Measurements from ENCODE around the gene GALNT3.

GALNT3 gene

GRCh38 chr2:165725421-165725820, 68.6 kb downstream of the GALNT3 start:
- H3K4me3 ChIP-seq (ENCODE audit: low read length) = no peak overlapping the region
- H3K27me3 ChIP-seq (ENCODE audit: insufficient read depth, low read length) = no peaks in the 10 kb centered on the region
- no peaks in the 10 kb centered on the region for H3K36me3 ChIP-seq (ENCODE audit: insufficient read depth, low read length)
- no peaks in the 10 kb centered on the region for H3K4me1 ChIP-seq (ENCODE audit: insufficient read depth, low read length)
- no peak overlapping the region for H3K9ac ChIP-seq (ENCODE audit: low read depth, low read length)
- no peak overlapping the region for H3K27ac ChIP-seq (ENCODE audit: low read depth, low read length)
- H3K9me3 ChIP-seq (ENCODE audit: insufficient read depth, low read depth, low read length) = no peaks in the 10 kb centered on the region

- no peak overlapping the region for H3K27ac ChIP-seq (ENCODE audit: low read depth, low read length)
- no peaks in the 10 kb centered on the region for H3K4me1 ChIP-seq (ENCODE audit: insufficient read depth, low read length)
- no peaks in the 10 kb centered on the region for H3K9me3 ChIP-seq (ENCODE audit: insufficient read depth, low read depth, low read length)
- H3K9ac ChIP-seq (ENCODE audit: low read depth, low read length) = no peak overlapping the region
- no peaks in the 10 kb centered on the region for H3K27me3 ChIP-seq (ENCODE audit: insufficient read depth, low read length)
- no peaks in the 10 kb centered on the region for H3K36me3 ChIP-seq (ENCODE audit: insufficient read depth, low read length)
- no peak overlapping the region for H3K4me3 ChIP-seq (ENCODE audit: low read length)
Measured at GRCh38 chr2:165720511-165720910, 73.5 kb downstream of the GALNT3 start.

GRCh38 chr2:165718610-165719210, 75.3 kb downstream of the GALNT3 start:
- Histone ChIP-seq H3K4me1 (ENCODE audit: insufficient read depth, low read length) (no peaks in the 10 kb centered on the region), H3K36me3 (ENCODE audit: insufficient read depth, low read length) (no peaks in the 10 kb centered on the region), H3K27ac (ENCODE audit: low read depth, low read length) (no peak overlapping the region), H3K4me3 (ENCODE audit: low read length) (no peak overlapping the region), H3K9ac (ENCODE audit: low read depth, low read length) (no peak overlapping the region), H3K27me3 (ENCODE audit: insufficient read depth, low read length) (no peaks in the 10 kb centered on the region), H3K9me3 (ENCODE audit: insufficient read depth, low read depth, low read length) (no peaks in the 10 kb centered on the region)
- 82% methylated on average over 1 of the region's 1 CpG for WGBS

- no peaks in the 10 kb centered on the region for H3K36me3 ChIP-seq (ENCODE audit: insufficient read depth, low read length)
- H3K4me1 ChIP-seq (ENCODE audit: insufficient read depth, low read length) = no peaks in the 10 kb centered on the region
- 100% methylated on average over 1 of the region's 1 CpG for WGBS
- H3K9ac ChIP-seq (ENCODE audit: low read depth, low read length) = no peak overlapping the region
- no peaks in the 10 kb centered on the region for H3K27me3 ChIP-seq (ENCODE audit: insufficient read depth, low read length)
- H3K9me3 ChIP-seq (ENCODE audit: insufficient read depth, low read depth, low read length) = no peaks in the 10 kb centered on the region
- H3K4me3 ChIP-seq (ENCODE audit: low read length) = no peak overlapping the region
- no peak overlapping the region for H3K27ac ChIP-seq (ENCODE audit: low read depth, low read length)
Measured at GRCh38 chr2:165716091-165716490, 78.0 kb downstream of the GALNT3 start.

- H3K36me3 ChIP-seq (ENCODE audit: insufficient read depth, low read length) = no peaks in the 10 kb centered on the region
- H3K9me3 ChIP-seq (ENCODE audit: insufficient read depth, low read depth, low read length) = no peaks in the 10 kb centered on the region
- peaks cover 11% of the 10 kb centered on the region for H3K4me1 ChIP-seq (ENCODE audit: insufficient read depth, low read length)
- no peaks in the 10 kb centered on the region for H3K27me3 ChIP-seq (ENCODE audit: insufficient read depth, low read length)
- H3K27ac ChIP-seq (ENCODE audit: low read depth, low read length) = peak overlapping the region; percentile 62; the same call in 1 of the 2 replicates
- WGBS = 77% methylated on average over 3 of the region's 3 CpGs
- no peak overlapping the region for H3K4me3 ChIP-seq (ENCODE audit: low read length)
- H3K9ac ChIP-seq (ENCODE audit: low read depth, low read length) = peak overlapping the region; percentile 11; the same call in 1 of the 2 replicates
Measured at GRCh38 chr2:165706960-165707487, 87.0 kb downstream of the GALNT3 start.

GRCh38 chr2:165701147-165701546, 92.9 kb downstream of the GALNT3 start:
- Histone ChIP-seq H3K9ac (ENCODE audit: low read depth, low read length) (no peak overlapping the region), H3K27ac (ENCODE audit: low read depth, low read length) (no peak overlapping the region)

GRCh38 chr2:165700531-165700930, 93.5 kb downstream of the GALNT3 start:
- peaks cover 46% of the 10 kb centered on the region for H3K4me1 ChIP-seq (ENCODE audit: insufficient read depth, low read length)
- 74% methylated on average over 5 of the region's 5 CpGs for WGBS

More at GRCh38 chr2:165701147-165701546, 92.9 kb downstream of the GALNT3 start:
- WGBS = 82% methylated on average over 6 of the region's 6 CpGs
- Histone ChIP-seq H3K4me1 (ENCODE audit: insufficient read depth, low read length) (peaks cover 46% of the 10 kb centered on the region), H3K27me3 (ENCODE audit: insufficient read depth, low read length) (no peaks in the 10 kb centered on the region), H3K4me3 (ENCODE audit: low read length) (no peak overlapping the region), H3K9me3 (ENCODE audit: insufficient read depth, low read depth, low read length) (no peaks in the 10 kb centered on the region), H3K36me3 (ENCODE audit: insufficient read depth, low read length) (no peaks in the 10 kb centered on the region)

GRCh38 chr2:165699946-165700345, 94.1 kb downstream of the GALNT3 start:
- Histone ChIP-seq H3K36me3 (ENCODE audit: insufficient read depth, low read length) (no peaks in the 10 kb centered on the region), H3K27me3 (ENCODE audit: insufficient read depth, low read length) (no peaks in the 10 kb centered on the region), H3K9me3 (ENCODE audit: insufficient read depth, low read depth, low read length) (no peaks in the 10 kb centered on the region), H3K4me1 (ENCODE audit: insufficient read depth, low read length) (peaks cover 46% of the 10 kb centered on the region), H3K4me3 (ENCODE audit: low read length) (no peak overlapping the region), H3K27ac (ENCODE audit: low read depth, low read length) (no peak overlapping the region), H3K9ac (ENCODE audit: low read depth, low read length) (no peak overlapping the region)
- 92% methylated on average over 2 of the region's 2 CpGs for WGBS

More at GRCh38 chr2:165700531-165700930, 93.5 kb downstream of the GALNT3 start:
- Histone ChIP-seq H3K27ac (ENCODE audit: low read depth, low read length) (no peak overlapping the region), H3K9me3 (ENCODE audit: insufficient read depth, low read depth, low read length) (no peaks in the 10 kb centered on the region), H3K4me3 (ENCODE audit: low read length) (no peak overlapping the region), H3K9ac (ENCODE audit: low read depth, low read length) (no peak overlapping the region), H3K36me3 (ENCODE audit: insufficient read depth, low read length) (no peaks in the 10 kb centered on the region), H3K27me3 (ENCODE audit: insufficient read depth, low read length) (no peaks in the 10 kb centered on the region)

- H3K9me3 ChIP-seq (ENCODE audit: insufficient read depth, low read depth, low read length) = no peaks in the 10 kb centered on the region
- H3K36me3 ChIP-seq (ENCODE audit: insufficient read depth, low read length) = no peaks in the 10 kb centered on the region
- H3K27me3 ChIP-seq (ENCODE audit: insufficient read depth, low read length) = no peaks in the 10 kb centered on the region
- no peak overlapping the region for H3K4me3 ChIP-seq (ENCODE audit: low read length)
- WGBS = 1% methylated on average over 3 of the region's 4 CpGs
- H3K27ac ChIP-seq (ENCODE audit: low read depth, low read length) = peak overlapping the region; percentile 71
- 0 out of 2 replicates have a peak overlapping the region, but pooled peaks have one; percentile 13 for H3K9ac ChIP-seq (ENCODE audit: low read depth, low read length)
- peaks cover 46% of the 10 kb centered on the region for H3K4me1 ChIP-seq (ENCODE audit: insufficient read depth, low read length)
Measured at GRCh38 chr2:165698444-165698884, 95.6 kb downstream of the GALNT3 start.

- Histone ChIP-seq H3K27me3 (ENCODE audit: insufficient read depth, low read length) (no peaks in the 10 kb centered on the region), H3K27ac (ENCODE audit: low read depth, low read length) (peak overlapping the region; percentile 71), H3K9me3 (ENCODE audit: insufficient read depth, low read depth, low read length) (no peaks in the 10 kb centered on the region), H3K9ac (ENCODE audit: low read depth, low read length) (no peak overlapping the region), H3K36me3 (ENCODE audit: insufficient read depth, low read length) (no peaks in the 10 kb centered on the region), H3K4me3 (ENCODE audit: low read length) (no peak overlapping the region), H3K4me1 (ENCODE audit: insufficient read depth, low read length) (peaks cover 44% of the 10 kb centered on the region)
- 57% methylated on average over 4 of the region's 4 CpGs for WGBS
Measured at GRCh38 chr2:165697748-165698443, 96.2 kb downstream of the GALNT3 start.

Measured in HUES64 (cell line).